HEK293 (cell line): ENCODE results near the gene IBTK.

Experiments
- AEBP2 ChIP-seq: fragments of 450-650 bp; formaldehyde crosslinking; IDR thresholded peaks from 2 replicates; pipeline ENCODE4 v1.5.1; 2016; ENCODE audit warnings: missing biosample characterization, missing genetic modification characterization, borderline replicate concordance
- GLI2 ChIP-seq: fragments of 450-650 bp; formaldehyde crosslinking; IDR thresholded peaks from 2 replicates; pipeline ENCODE4; 2017; ENCODE audit warnings: missing biosample characterization, missing genetic modification characterization, low read depth, borderline replicate concordance
- GLIS2 ChIP-seq: fragments of 450-650 bp; formaldehyde crosslinking; IDR thresholded peaks from 2 replicates; pipeline ENCODE4 v1.5.1; 2016; ENCODE audit warnings: missing biosample characterization, missing genetic modification characterization
- HIC1 ChIP-seq: fragments of 450-650 bp; formaldehyde crosslinking; IDR thresholded peaks from 2 replicates; pipeline ENCODE4 v1.5.1; 2016; ENCODE audit warnings: missing biosample characterization, missing genetic modification characterization
- PATZ1 ChIP-seq: fragments of 450-650 bp; formaldehyde crosslinking; IDR thresholded peaks from 2 replicates; pipeline ENCODE4 v1.5.1; 2016; ENCODE audit warnings: missing biosample characterization, missing genetic modification characterization
- PRDM10 ChIP-seq: fragments of 450-650 bp; formaldehyde crosslinking; IDR thresholded peaks from 2 replicates; pipeline ENCODE4 v1.5.1; 2016; ENCODE audit warnings: missing biosample characterization, missing genetic modification characterization
- RBAK ChIP-seq: fragments of 450-650 bp; formaldehyde crosslinking; IDR thresholded peaks from 2 replicates; pipeline ENCODE4 v1.5.1; 2016; ENCODE audit warnings: missing biosample characterization, missing genetic modification characterization
- SCRT1 ChIP-seq: fragments of 450-650 bp; formaldehyde crosslinking; IDR thresholded peaks from 2 replicates; pipeline ENCODE4 v1.5.1; 2016; ENCODE audit warnings: missing biosample characterization, missing genetic modification characterization, borderline replicate concordance
- ZBTB8A ChIP-seq: fragments of 450-650 bp; formaldehyde crosslinking; IDR thresholded peaks from 2 replicates; pipeline ENCODE4 v1.5.1; 2016; ENCODE audit warnings: missing biosample characterization, missing genetic modification characterization
- ZFHX2 ChIP-seq: fragments of 450-650 bp; formaldehyde crosslinking; conservative IDR thresholded peaks from 2 replicates; pipeline ENCODE4 v1.5.1; 2016; ENCODE audit warnings: missing biosample characterization, missing genetic modification characterization
- ZNF133 ChIP-seq: fragments of 450-650 bp; formaldehyde crosslinking; IDR thresholded peaks from 2 replicates; pipeline ENCODE4 v1.5.1; 2016; ENCODE audit warnings: missing biosample characterization, missing genetic modification characterization
- ZNF155 ChIP-seq: fragments of 450-650 bp; formaldehyde crosslinking; IDR thresholded peaks from 2 replicates; pipeline ENCODE4 v1.5.1; 2016; ENCODE audit warnings: missing biosample characterization, missing genetic modification characterization
- ZNF16 ChIP-seq: fragments of 450-650 bp; formaldehyde crosslinking; IDR thresholded peaks from 2 replicates; pipeline ENCODE4 v1.5.1; 2016; ENCODE audit warnings: low read depth, missing biosample characterization, missing genetic modification characterization
- ZNF18 ChIP-seq: fragments of 450-650 bp; formaldehyde crosslinking; IDR thresholded peaks from 2 replicates; pipeline ENCODE4 v1.5.1; 2016; ENCODE audit warnings: missing biosample characterization, missing genetic modification characterization
- ZNF184 ChIP-seq: fragments of 450-650 bp; IDR thresholded peaks from 2 replicates; pipeline ENCODE4 v1.5.1; 2018; ENCODE audit warnings: missing biosample characterization, mild to moderate bottlenecking, missing genetic modification characterization
- ZNF423 ChIP-seq: fragments of 450-650 bp; formaldehyde crosslinking; IDR thresholded peaks from 2 replicates; pipeline ENCODE4 v1.5.1; 2016; ENCODE audit warnings: missing biosample characterization, missing genetic modification characterization
- ZNF488 ChIP-seq: fragments of 450-650 bp; formaldehyde crosslinking; IDR thresholded peaks from 2 replicates; pipeline ENCODE4 v1.5.1; 2016; ENCODE audit warnings: missing biosample characterization, missing genetic modification characterization
- ZNF555 ChIP-seq: fragments of 450-650 bp; formaldehyde crosslinking; conservative IDR thresholded peaks from 2 replicates; pipeline ENCODE4 v1.5.1; 2017; ENCODE audit warnings: missing biosample characterization, mild to moderate bottlenecking, missing genetic modification characterization, inconsistent platforms
- ZNF596 ChIP-seq: fragments of 450-650 bp; IDR thresholded peaks from 2 replicates; pipeline ENCODE4 v1.5.0; 2018; ENCODE audit warnings: missing biosample characterization, mild to moderate bottlenecking, missing genetic modification characterization, moderate library complexity
- ZNF623 ChIP-seq: fragments of 450-650 bp; formaldehyde crosslinking; IDR thresholded peaks from 2 replicates; pipeline ENCODE4 v1.5.1; 2016; ENCODE audit warnings: missing biosample characterization, missing genetic modification characterization
- ZNF626 ChIP-seq: fragments of 450-650 bp; sonication (Bioruptor Pico); formaldehyde crosslinking; IDR thresholded peaks from 2 replicates; pipeline ENCODE4 v1.5.1; 2018; ENCODE audit warnings: missing biosample characterization, missing genetic modification characterization, inconsistent platforms
- ZNF704 ChIP-seq: fragments of 450-650 bp; formaldehyde crosslinking; IDR thresholded peaks from 2 replicates; pipeline ENCODE4 v1.5.1; 2016; ENCODE audit warnings: missing biosample characterization, missing genetic modification characterization
- ZNF777 ChIP-seq: fragments of 450-650 bp; formaldehyde crosslinking; IDR thresholded peaks from 2 replicates; pipeline ENCODE4 v1.5.1; 2017; ENCODE audit warnings: missing biosample characterization, missing genetic modification characterization, borderline replicate concordance
- ZSCAN5A ChIP-seq: fragments of 450-650 bp; formaldehyde crosslinking; IDR thresholded peaks from 2 replicates; pipeline ENCODE4 v1.5.1; 2016; ENCODE audit warnings: missing biosample characterization, missing genetic modification characterization

IBTK gene

GRCh38 chr6:82246802-82247504 is 591 bp downstream of the IBTK start (continued):
- TF ChIP-seq ZNF777 (tag by site-specific recombination) (no peak), SCRT1 (no peak), ZNF596 (no peak), RBAK (tag by site-specific recombination) (no peak), GLI2 (tag by site-specific recombination) (no peak), AEBP2 (tag by site-specific recombination) (no peak), ZNF704 (tag by site-specific recombination) (no peak), GLIS2 (peak; percentile 79), ZNF184 (tag by site-specific recombination) (no peak), ZNF555 (tag by site-specific recombination) (no peak), ZNF488 (tag by site-specific recombination) (no peak), ZNF16 (tag by site-specific recombination) (no peak), ZNF623 (tag by site-specific recombination) (no peak), ZFHX2 (tag by site-specific recombination) (0 out of 2 replicates have a peak, but pooled peaks have one; percentile 14), ZNF423 (tag by site-specific recombination) (no peak), ZSCAN5A (tag by site-specific recombination) (peak; percentile 90), ZNF626 (tag by site-specific recombination) (no peak), ZNF133 (tag by site-specific recombination) (no peak), ZNF18 (tag by site-specific recombination) (no peak), ZNF155 (tag by site-specific recombination) (no peak), HIC1 (tag by site-specific recombination) (no peak), ZBTB8A (tag by site-specific recombination) (no peak), PRDM10 (tag by site-specific recombination) (peak; percentile 99), PATZ1 (tag by site-specific recombination) (no peak; the same call in none of the 2 replicates)
